ENCODE data around the gene DENND2C.

- TF ChIP-seq, protein P1, sequence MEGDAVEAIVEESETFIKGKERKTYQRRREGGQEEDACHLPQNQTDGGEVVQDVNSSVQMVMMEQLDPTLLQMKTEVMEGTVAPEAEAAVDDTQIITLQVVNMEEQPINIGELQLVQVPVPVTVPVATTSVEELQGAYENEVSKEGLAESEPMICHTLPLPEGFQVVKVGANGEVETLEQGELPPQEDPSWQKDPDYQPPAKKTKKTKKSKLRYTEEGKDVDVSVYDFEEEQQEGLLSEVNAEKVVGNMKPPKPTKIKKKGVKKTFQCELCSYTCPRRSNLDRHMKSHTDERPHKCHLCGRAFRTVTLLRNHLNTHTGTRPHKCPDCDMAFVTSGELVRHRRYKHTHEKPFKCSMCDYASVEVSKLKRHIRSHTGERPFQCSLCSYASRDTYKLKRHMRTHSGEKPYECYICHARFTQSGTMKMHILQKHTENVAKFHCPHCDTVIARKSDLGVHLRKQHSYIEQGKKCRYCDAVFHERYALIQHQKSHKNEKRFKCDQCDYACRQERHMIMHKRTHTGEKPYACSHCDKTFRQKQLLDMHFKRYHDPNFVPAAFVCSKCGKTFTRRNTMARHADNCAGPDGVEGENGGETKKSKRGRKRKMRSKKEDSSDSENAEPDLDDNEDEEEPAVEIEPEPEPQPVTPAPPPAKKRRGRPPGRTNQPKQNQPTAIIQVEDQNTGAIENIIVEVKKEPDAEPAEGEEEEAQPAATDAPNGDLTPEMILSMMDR (IDR thresholded peaks at IDR 0.05; ENCODE audit: borderline replicate concordance, extremely low read depth, low read length, poor library complexity, severe bottlenecking), result no peak
- no peak for TF ChIP-seq EZH2 (IDR thresholded peaks at IDR 0.05; ENCODE audit: borderline replicate concordance, low read depth, low read length, severe bottlenecking)
Measured at GRCh38 chr1:114638910-114639309, 30.9 kb downstream of the DENND2C start.

Measured in DND-41 (cell line).